Activated CD8-positive, alpha-beta memory T cell treated with anti-CD3 and anti-CD28 coated beads, Interleukin-2, amount 50 U/mL, for 1 hour (primary cell): ENCODE data around the gene BCHE.

Source experiments
- DNase-seq: peaks from one replicate; pipeline ENCODE4 v3.0.0-alpha.2; 2020; ENCODE audit errors: extremely low read depth

Gene BCHE

DNA sequence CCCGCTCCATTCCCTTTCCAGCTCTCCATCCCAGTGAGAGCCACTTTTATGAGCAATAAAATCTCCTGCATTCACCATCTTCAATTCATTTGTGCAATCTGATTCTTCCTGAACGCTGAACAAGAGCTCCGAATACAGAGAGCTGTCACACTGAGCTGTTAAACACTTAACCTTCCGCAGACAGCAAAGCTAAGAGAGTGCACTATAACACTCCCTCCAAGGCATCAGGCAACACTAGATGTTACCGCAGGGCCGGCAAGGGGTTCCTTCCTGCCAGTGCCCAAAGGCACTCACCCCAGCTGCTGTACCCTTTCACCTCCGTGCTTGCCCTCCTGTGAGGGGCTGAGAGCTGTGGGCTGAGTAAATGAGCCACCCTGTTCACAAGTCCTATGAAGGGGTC lies 85.6 kb downstream of the BCHE start:
- DNase-seq: no peak

DNA sequence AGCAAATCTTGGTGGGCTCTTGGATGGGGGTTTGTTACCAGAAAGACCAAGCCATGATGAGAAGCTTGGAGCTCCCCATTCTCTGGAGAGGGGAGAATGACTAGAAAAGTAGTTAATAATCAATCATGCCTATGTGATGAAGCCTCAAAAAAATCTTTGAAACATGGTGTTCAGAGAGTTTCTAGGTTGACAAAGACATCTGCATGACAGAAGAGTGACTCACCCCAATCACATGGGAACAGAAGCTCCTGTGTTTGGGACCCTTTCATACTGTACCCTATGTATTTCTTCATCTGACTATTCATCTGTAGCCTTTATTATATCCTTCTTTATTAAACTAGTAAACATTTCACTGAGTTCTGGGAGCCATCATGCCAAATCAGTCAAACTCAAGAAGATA lies 87.4 kb downstream of the BCHE start:
- DNase-seq: no peak

DNA sequence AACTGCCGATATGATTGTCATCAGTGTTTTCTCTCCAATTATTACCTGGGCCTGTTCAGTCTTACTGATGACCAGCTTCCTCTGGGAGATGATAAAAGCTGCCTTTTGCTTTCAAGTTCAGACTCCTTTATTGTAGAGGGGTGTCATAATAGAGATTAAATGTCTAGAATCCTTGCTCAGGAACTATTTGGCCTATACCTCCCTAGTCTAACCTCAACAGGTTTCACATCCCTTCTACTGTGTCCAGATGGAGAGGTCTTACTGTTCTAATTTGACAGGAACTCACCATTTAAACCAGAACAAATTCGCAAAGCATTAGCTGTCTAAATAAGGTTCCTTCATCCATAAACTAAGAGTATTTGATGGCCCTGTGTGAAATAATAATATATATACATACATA lies 88.0 kb downstream of the BCHE start:
- DNase-seq: no peak

DNA sequence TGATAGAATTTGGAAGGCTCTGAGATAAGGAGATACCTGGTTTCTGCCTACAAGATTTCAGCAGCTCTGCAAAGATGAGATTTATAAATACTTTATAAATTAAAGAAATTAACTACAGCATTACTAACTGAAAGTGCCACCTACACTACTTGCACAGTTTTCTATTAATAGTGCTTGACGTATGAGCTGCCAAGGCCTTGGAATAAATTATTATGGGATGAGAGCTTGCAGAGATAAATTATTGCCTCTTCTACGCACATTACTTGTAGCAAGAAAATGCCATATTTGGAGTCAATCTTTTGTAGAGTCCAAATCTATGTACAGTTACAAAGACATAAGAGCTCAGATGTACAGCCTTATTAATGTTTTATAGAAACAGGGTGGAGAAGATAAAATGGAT lies 89.1 kb downstream of the BCHE start:
- no peak for DNase-seq

DNA sequence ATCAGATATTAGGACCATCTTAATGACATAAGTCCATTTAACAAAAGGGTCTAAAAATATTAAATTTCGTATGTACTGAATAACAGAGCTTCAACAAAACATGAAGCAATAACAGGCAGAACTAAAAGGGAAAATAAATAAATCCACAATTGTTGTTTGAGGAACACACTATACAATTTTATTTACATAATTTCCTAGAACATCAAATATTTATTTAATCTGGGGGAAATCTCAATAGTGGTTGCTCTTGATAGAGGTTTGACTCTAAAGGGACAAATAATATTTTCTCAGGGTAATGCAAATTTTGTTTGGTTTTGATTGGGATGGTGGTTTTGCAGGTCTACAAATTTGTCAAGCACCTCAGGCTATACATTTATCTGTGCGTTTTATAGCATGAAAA lies 90.3 kb downstream of the BCHE start:
- no peak for DNase-seq

DNA sequence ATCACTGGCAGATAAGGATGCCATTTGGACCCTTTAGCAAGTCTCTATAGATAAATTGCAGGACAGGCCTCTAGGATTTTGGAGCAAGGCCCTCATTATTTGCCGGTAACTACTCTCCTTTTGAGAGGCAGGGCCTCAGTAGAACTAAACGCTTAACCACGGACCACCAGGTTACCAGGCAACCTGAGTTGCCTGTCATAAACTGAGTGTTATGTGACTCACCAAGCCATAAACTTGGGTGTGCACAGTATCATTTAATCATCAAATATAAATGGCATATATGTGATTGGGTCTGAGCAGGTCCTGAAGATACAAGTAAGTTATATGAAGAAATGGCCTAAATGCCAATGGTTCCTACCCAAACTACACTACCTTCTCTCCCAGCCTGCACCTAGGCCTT lies 93.2 kb downstream of the BCHE start:
- no peak for DNase-seq

DNA sequence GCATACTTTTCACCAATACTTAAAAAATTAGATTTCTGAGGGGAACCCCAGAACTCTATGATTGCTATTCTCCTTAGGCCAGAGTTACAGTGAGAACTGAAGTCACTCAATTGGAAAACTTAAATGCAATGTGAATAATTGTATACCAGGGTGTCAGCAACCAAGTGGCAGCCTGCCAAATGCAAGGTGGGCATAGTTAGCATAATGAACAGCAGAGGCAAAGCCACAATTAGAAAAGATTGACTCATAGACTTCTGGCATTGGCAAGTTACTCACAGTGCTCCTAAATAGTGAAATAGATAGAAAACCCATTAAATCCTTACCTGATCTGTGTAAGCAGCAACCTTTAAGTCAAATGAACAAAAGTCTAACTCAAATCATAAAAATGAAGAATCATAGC lies 94.9 kb downstream of the BCHE start:
- DNase-seq: no peak

DNA sequence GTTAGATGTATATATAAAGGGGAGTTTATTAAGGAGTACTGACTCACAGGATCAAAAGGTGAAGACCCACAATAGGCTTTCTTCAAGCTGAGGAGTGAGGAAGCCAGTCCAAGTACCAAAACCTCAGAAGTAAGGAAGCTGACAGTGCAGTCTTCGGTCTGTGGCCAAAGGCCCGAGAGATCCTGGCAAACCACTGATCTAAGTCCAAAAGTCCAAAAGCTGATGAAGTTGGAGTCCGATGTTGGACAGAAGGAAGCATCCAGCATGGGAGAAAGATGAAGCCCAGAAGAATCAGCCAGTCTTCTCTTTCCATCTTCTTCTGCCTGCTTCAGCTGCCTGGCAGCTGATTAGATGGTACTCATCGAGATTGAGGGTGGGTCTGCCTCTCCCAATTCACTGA lies 107.5 kb downstream of the BCHE start:
- no peak for DNase-seq

DNA sequence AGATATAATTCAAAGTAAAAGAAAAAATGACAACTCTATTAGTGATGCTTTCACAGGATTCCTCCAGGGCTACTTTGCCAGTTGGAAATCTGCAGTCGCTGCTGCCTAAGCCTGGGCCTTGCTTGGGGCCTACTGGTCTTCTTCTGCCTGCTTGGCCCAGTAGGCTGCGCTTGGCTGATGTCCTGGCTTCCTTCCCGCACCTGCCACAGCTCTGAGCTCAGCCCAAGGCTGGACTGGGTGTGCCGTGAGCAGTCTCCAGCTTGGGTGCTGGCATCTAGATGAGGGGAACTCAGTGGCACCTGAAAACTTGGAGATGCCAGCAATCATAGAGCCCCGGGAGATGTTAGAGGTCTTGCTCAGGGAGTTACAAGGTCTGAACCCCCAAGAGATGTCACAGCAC lies 108.3 kb downstream of the BCHE start:
- no peak for DNase-seq

DNA sequence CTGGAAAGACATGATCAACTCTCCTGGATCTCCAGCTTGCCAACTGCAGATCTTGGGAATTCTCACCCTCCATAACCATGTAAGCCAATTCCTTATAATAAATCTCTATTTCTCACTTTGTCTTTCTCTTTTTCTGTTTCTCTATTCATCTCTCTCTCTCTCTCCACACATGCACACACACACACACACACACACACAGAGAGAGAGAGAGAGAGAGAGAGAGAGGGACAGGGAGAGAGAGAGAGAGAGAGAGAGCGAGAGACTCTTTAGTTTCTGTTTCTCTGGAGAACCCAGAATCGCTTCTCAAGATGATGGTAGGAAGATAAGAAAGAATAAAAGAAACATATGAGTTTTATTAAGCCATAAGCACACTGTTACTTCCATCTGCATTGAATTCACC lies 111.9 kb downstream of the BCHE start:
- DNase-seq: no peak
